Fibroblast of skin of left quadriceps (primary cell): Measurements from ENCODE around the gene PLCB1.
A peak's percentile ranks its signal among the peaks of the same experiment; 100 is the strongest.

Source experiments
- DNase-seq, 2 experiments: peaks; one replicate each; pipeline ENCODE4 v3.0.0-alpha.2; 2013; ENCODE audit warnings: low read depth in 2 of 2

PLCB1 gene

GRCh38 chr20:8718279-8718678 lies 586.2 kb downstream of the PLCB1 start:
- no peak for DNase-seq

GRCh38 chr20:8720089-8720488 lies 588.0 kb downstream of the PLCB1 start:
- DNase-seq: peak in 1 of 2 experiments; percentile 8

GRCh38 chr20:8721098-8721497 lies 589.0 kb downstream of the PLCB1 start:
- DNase-seq: peak; percentile 43 to 44

- peak; percentile 45 to 47 for DNase-seq
Measured at GRCh38 chr20:8722277-8722928, 590.3 kb downstream of the PLCB1 start.

GRCh38 chr20:8723296-8723695 lies 591.2 kb downstream of the PLCB1 start:
- no peak for DNase-seq

- DNase-seq: no peak
Measured at GRCh38 chr20:8724884-8725283, 592.8 kb downstream of the PLCB1 start.

GRCh38 chr20:8726460-8726859 lies 594.4 kb downstream of the PLCB1 start:
- DNase-seq: no peak

GRCh38 chr20:8735014-8735413 lies 602.9 kb downstream of the PLCB1 start:
- no peak for DNase-seq

GRCh38 chr20:8735674-8736073 lies 603.6 kb downstream of the PLCB1 start:
- no peak for DNase-seq

GRCh38 chr20:8740265-8740664 lies 608.2 kb downstream of the PLCB1 start:
- DNase-seq: no peak

- DNase-seq: no peak
Measured at GRCh38 chr20:8744228-8744844, 612.3 kb downstream of the PLCB1 start.

GRCh38 chr20:8749101-8749500 lies 617.0 kb downstream of the PLCB1 start:
- peak; percentile 74 to 76 for DNase-seq

- peak in 1 of 2 experiments; percentile 54 for DNase-seq
Measured at GRCh38 chr20:8749986-8750385, 617.9 kb downstream of the PLCB1 start.

- DNase-seq: no peak
Measured at GRCh38 chr20:8755340-8756118, 623.5 kb downstream of the PLCB1 start.

GRCh38 chr20:8756410-8756809 lies 624.3 kb downstream of the PLCB1 start:
- peak in 1 of 2 experiments; percentile 52 for DNase-seq

GRCh38 chr20:8757146-8757545 lies 625.1 kb downstream of the PLCB1 start:
- peak; percentile 79 to 80 for DNase-seq

GRCh38 chr20:8764344-8764962 lies 632.4 kb downstream of the PLCB1 start:
- DNase-seq: peak; percentile 71

GRCh38 chr20:8766868-8767390 lies 634.9 kb downstream of the PLCB1 start:
- DNase-seq: no peak

- no peak for DNase-seq
Measured at GRCh38 chr20:8774412-8774811, 642.3 kb downstream of the PLCB1 start.

GRCh38 chr20:8777911-8778310 lies 645.8 kb downstream of the PLCB1 start:
- no peak for DNase-seq

GRCh38 chr20:8778387-8778786 lies 646.3 kb downstream of the PLCB1 start:
- DNase-seq: no peak

GRCh38 chr20:8780915-8781314 lies 648.8 kb downstream of the PLCB1 start:
- no peak for DNase-seq
